GM23338 (cell line): ENCODE results near the gene ADPRHL1. TPM values are rescaled to one million over a fixed set of nuclear protein-coding genes. Genes with fewer than 3 reads are reported as not detected.

Experiments used
- ATAC-seq: fragments of 200-7000 bp; cut with Tn5 transposase; 3 replicates; pipeline ENCODE4 v1.9.1; 2020
- DNase-seq: peaks from one replicate; pipeline ENCODE4 v3.0.0-alpha.2; 2015; ENCODE audit warnings: low spot score
- H2AFZ ChIP-seq: fragments of 200-600 bp; sonication (generic); 2 replicates; pipeline ENCODE4 v1.8.0; 2016; ENCODE audit warnings: antibody characterized with exemption, mild to moderate bottlenecking, moderate library complexity
- H3F3A ChIP-seq: fragments of 200-600 bp; sonication (generic); replicated peaks from 2 replicates; pipeline ENCODE4 v1.8.0; 2017; ENCODE audit warnings: antibody characterized with exemption, mixed run types, low read depth
- H3K27ac ChIP-seq: fragments of 200-600 bp; sonication (generic); 2 replicates; pipeline ENCODE4 v1.6.1; 2016; ENCODE audit warnings: low read depth
- H3K27me3 ChIP-seq: fragments of 200-600 bp; sonication (generic); 2 replicates; pipeline ENCODE4 v1.8.0; 2016; ENCODE audit warnings: mild to moderate bottlenecking, mixed run types, moderate library complexity; ENCODE audit not compliant: insufficient read depth
- H3K36me3 ChIP-seq: fragments of 200-600 bp; sonication (generic); 2 replicates; pipeline ENCODE4 v1.8.0; 2016; ENCODE audit warnings: mild to moderate bottlenecking; ENCODE audit not compliant: insufficient read depth
- H3K4me1 ChIP-seq: fragments of 200-600 bp; sonication (generic); 2 replicates; pipeline ENCODE4 v1.8.0; 2016; ENCODE audit warnings: mild to moderate bottlenecking, moderate library complexity; ENCODE audit not compliant: insufficient read depth
- H3K4me2 ChIP-seq: fragments of 200-600 bp; sonication (generic); 2 replicates; pipeline ENCODE4 v1.7.1; 2017; ENCODE audit warnings: mixed run types
- H3K4me3 ChIP-seq: fragments of 200-600 bp; sonication (generic); 2 replicates; pipeline ENCODE4 v1.6.1; 2016; ENCODE audit warnings: mixed run types
- H3K79me2 ChIP-seq: fragments of 200-600 bp; sonication (generic); replicated peaks from 2 replicates; pipeline ENCODE4 v1.8.0; 2017; ENCODE audit warnings: mild to moderate bottlenecking; ENCODE audit not compliant: insufficient read depth
- H3K9me2 ChIP-seq: fragments of 200-600 bp; sonication (generic); 2 replicates; pipeline ENCODE4 v1.8.0; 2017; ENCODE audit not compliant: insufficient read depth
- H4K20me1 ChIP-seq: fragments of 200-600 bp; sonication (generic); replicated peaks from 2 replicates; pipeline ENCODE4 v1.8.0; 2017; ENCODE audit warnings: mild to moderate bottlenecking; ENCODE audit not compliant: insufficient read depth
- H3K27ac Mint-ChIP-seq: 2 replicates; pipeline ENCODE4 v1.8.0; 2020; ENCODE audit warnings: inconsistent platforms, mild to moderate bottlenecking, moderate library complexity, mixed read lengths
- H3K27me3 Mint-ChIP-seq: 3 replicates; pipeline ENCODE4 v1.8.0; 2022; ENCODE audit warnings: low read depth, mild to moderate bottlenecking, moderate library complexity, mixed read lengths, inconsistent platforms; ENCODE audit not compliant: insufficient read depth, poor library complexity
- H3K36me3 Mint-ChIP-seq: 3 replicates; pipeline ENCODE4 v1.8.0; 2021; ENCODE audit warnings: low read depth, mild to moderate bottlenecking, inconsistent platforms, moderate library complexity, mixed read lengths
- H3K4me1 Mint-ChIP-seq: 3 replicates; pipeline ENCODE4 v1.8.0; 2020; ENCODE audit warnings: mild to moderate bottlenecking, inconsistent platforms, mixed read lengths
- H3K4me3 Mint-ChIP-seq: 3 replicates; pipeline ENCODE4 v1.8.0; 2021; ENCODE audit warnings: moderate library complexity, mild to moderate bottlenecking, inconsistent platforms, mixed read lengths
- H3K9me3 Mint-ChIP-seq: 3 replicates; pipeline ENCODE4 v1.8.0; 2020; ENCODE audit warnings: moderate library complexity, mild to moderate bottlenecking, inconsistent platforms, mixed read lengths
- CREB1 ChIP-seq: fragments of 250-450 bp; sonication (Bioruptor Pico); IDR thresholded peaks from 2 replicates; pipeline ENCODE4 v1.5.0; 2020; ENCODE audit warnings: low read depth, mild to moderate bottlenecking, moderate library complexity
- ETS1 ChIP-seq: IDR thresholded peaks from 2 replicates; pipeline ENCODE4 v1.6.1; 2016; ENCODE audit warnings: antibody characterized with exemption
- EZH2 ChIP-seq: fragments of 200-600 bp; sonication (generic); IDR thresholded peaks from one replicate; pipeline ENCODE4 v1.8.0; 2017; ENCODE audit warnings: antibody characterized with exemption, mild to moderate bottlenecking, low read depth; ENCODE audit not compliant: unreplicated experiment
- EZH2phosphoT487 ChIP-seq: fragments of 200-600 bp; sonication (generic); IDR thresholded peaks from one replicate; pipeline ENCODE4 v1.8.1; 2018; ENCODE audit warnings: antibody characterized with exemption; ENCODE audit not compliant: unreplicated experiment
- JUNB ChIP-seq: IDR thresholded peaks from one replicate; pipeline ENCODE4 v1.6.1; 2016; ENCODE audit warnings: antibody characterized with exemption; ENCODE audit not compliant: unreplicated experiment
- NANOG ChIP-seq: IDR thresholded peaks from 2 replicates; pipeline ENCODE4 v1.6.1; 2016; ENCODE audit warnings: antibody characterized with exemption, borderline replicate concordance
- POLR2AphosphoS5 ChIP-seq: IDR thresholded peaks from 2 replicates; pipeline ENCODE4 v1.6.1; 2016; ENCODE audit warnings: antibody characterized with exemption, low read depth
- REST ChIP-seq: IDR thresholded peaks from one replicate; pipeline ENCODE4 v1.6.1; 2018; ENCODE audit warnings: antibody characterized with exemption; ENCODE audit not compliant: unreplicated experiment
- STAT1 ChIP-seq: IDR thresholded peaks from one replicate; pipeline ENCODE4 v1.6.1; 2016; ENCODE audit warnings: antibody characterized with exemption; ENCODE audit not compliant: unreplicated experiment
- ZNF114 ChIP-seq: fragments of 250-450 bp; sonication (Bioruptor Pico); IDR thresholded peaks from 2 replicates; pipeline ENCODE4 v1.5.0; 2020; ENCODE audit warnings: mild to moderate bottlenecking, moderate library complexity
- ZNF331 ChIP-seq: fragments of 250-450 bp; sonication (Bioruptor Pico); IDR thresholded peaks from 2 replicates; pipeline ENCODE4 v1.5.0; 2020; ENCODE audit warnings: low read depth, mild to moderate bottlenecking, moderate library complexity
- polyA plus RNA-seq: library from polyadenylated mRNA; unstranded; fragments of >200 nt; fragmentation: Nextera tagmentation; extraction: Ambion mirVana; gene quantifications from 2 replicates; pipeline ENCODE4 v1.2.1, GENCODE V29; 2016
- total RNA-seq: library from RNA; depleted of rRNA; stranded (reverse); fragments of >200 nt; shearing (Covaris generic); gene quantifications from 2 replicates; pipeline ENCODE4 v1.2.3, GENCODE V29; 2014

Gene ADPRHL1
- total and polyA plus RNA-seq, 2 experiments from 2014 or later, result 0.80 to 1.0 TPM

- Histone ChIP-seq H3K4me3 (no peak overlapping the region), H3F3A (peaks cover 14% of the 10 kb centered on the region; the same call in 1 of the 2 replicates), H3K4me1 (no peaks in the 10 kb centered on the region), H2AFZ (no peak overlapping the region), H3K4me2 (no peak overlapping the region), H3K9me2 (no peaks in the 10 kb centered on the region), H3K27ac (no peak overlapping the region), H3K36me3 (no peaks in the 10 kb centered on the region), H4K20me1 (no peaks in the 10 kb centered on the region), H3K79me2 (no peaks in the 10 kb centered on the region), H3K27me3 (no peaks in the 10 kb centered on the region)
- H3K9me3 Mint-ChIP-seq, result peaks cover 2% of the 10 kb centered on the region; the same call in 2 of the 3 replicates
- peaks cover 27% of the 10 kb centered on the region for H3K27me3 Mint-ChIP-seq
- H3K4me3 Mint-ChIP-seq, result no peak overlapping the region
- no peak for DNase-seq
- TF ChIP-seq STAT1, result no peak
- no peak for TF ChIP-seq ETS1
- TF ChIP-seq NANOG, result no peak
- TF ChIP-seq REST, result no peak
- no peak for TF ChIP-seq CREB1 (CRISPR knock-in tag)
- TF ChIP-seq ZNF114 (CRISPR knock-in tag), result no peak
- ATAC-seq, result no peak
- H3K4me1 Mint-ChIP-seq, result peaks cover 3% of the 10 kb centered on the region; the same call in 1 of the 3 replicates
- no peaks in the 10 kb centered on the region for H3K36me3 Mint-ChIP-seq
- no peak overlapping the region for H3K27ac Mint-ChIP-seq
Measured at GRCh38 chr13:113417836-113418721, 35.2 kb downstream of the ADPRHL1 start.

GRCh38 chr13:113417008-113417751 is 36.1 kb downstream of the ADPRHL1 start:
- no peaks in the 10 kb centered on the region for H3K36me3 Mint-ChIP-seq
- H3K79me2 ChIP-seq, result no peaks in the 10 kb centered on the region
- no peak for DNase-seq
- no peaks in the 10 kb centered on the region for H3K27me3 ChIP-seq
- H3K36me3 ChIP-seq, result no peaks in the 10 kb centered on the region
- no peak overlapping the region for H3K27ac ChIP-seq
- no peaks in the 10 kb centered on the region for H4K20me1 ChIP-seq
- ATAC-seq, result no peak
- no peak overlapping the region for H3K4me3 Mint-ChIP-seq
- no peaks in the 10 kb centered on the region; the same call in 2 of the 3 replicates for H3K4me1 Mint-ChIP-seq
- H3K4me1 ChIP-seq, result no peaks in the 10 kb centered on the region
- no peak overlapping the region for H3K4me3 ChIP-seq
- no peak overlapping the region for H2AFZ ChIP-seq
- no peak overlapping the region for H3K27ac Mint-ChIP-seq
- peaks cover 24% of the 10 kb centered on the region for H3K27me3 Mint-ChIP-seq
- H3K4me2 ChIP-seq, result no peak overlapping the region
- no peaks in the 10 kb centered on the region for H3K9me2 ChIP-seq
- peaks cover 14% of the 10 kb centered on the region; the same call in 1 of the 2 replicates for H3F3A ChIP-seq
- peaks cover 3% of the 10 kb centered on the region; the same call in 2 of the 3 replicates for H3K9me3 Mint-ChIP-seq
- TF ChIP-seq ZNF114 (CRISPR knock-in tag) (no peak), JUNB (no peak), EZH2phosphoT487 (no peak), NANOG (no peak), STAT1 (no peak), ZNF331 (no peak), EZH2 (no peak), REST (no peak), ETS1 (no peak), POLR2AphosphoS5 (no peak)
